Heart left ventricle (tissue), 16 donors: ENCODE data around the gene LASP1. TPM values are rescaled to one million over a fixed set of nuclear protein-coding genes. Genes with fewer than 3 reads are reported as not detected.

Experiments
- ATAC-seq, 4 donors: fragments of 200-7000 bp; cut with Tn5 transposase; one replicate each; pipeline ENCODE4 v1.9.1; 2020 to 2022; ENCODE audit warnings: moderate library complexity in 4 of 4, mild to moderate bottlenecking in 3 of 4, moderate number of reproducible peaks in 1 of 4
- DNase-seq, 5 donors: peaks; one replicate each; pipeline ENCODE4 v3.0.0-alpha.2; 2020
- H3K27ac ChIP-seq, 12 donors: fragments of 200-600 bp; sonication (generic) in 4 of 12; one replicate each; pipeline versions ENCODE4 v1.5.0 to v1.8.0; 2016 to 2022; ENCODE audit warnings: mild to moderate bottlenecking in 2 of 12
- H3K27me3 ChIP-seq, 9 donors: fragments of 200-600 bp; sonication (generic) in 2 of 9; one replicate each; pipeline versions ENCODE4 v1.5.1 to v1.8.0; 2016 to 2022; ENCODE audit warnings: mild to moderate bottlenecking in 3 of 9
- H3K36me3 ChIP-seq, 9 donors: fragments of 200-600 bp; sonication (generic) in 2 of 9; one replicate each; pipeline versions ENCODE4 v1.5.0 to v1.8.0; 2018 to 2022; ENCODE audit warnings: mild to moderate bottlenecking in 2 of 9
- H3K4me1 ChIP-seq, 12 donors: fragments of 200-600 bp; sonication (generic) in 4 of 12; one replicate each; pipeline versions ENCODE4 v1.5.0 to v1.8.0; 2016 to 2022; ENCODE audit warnings: mild to moderate bottlenecking in 3 of 12
- H3K4me3 ChIP-seq, 12 donors: fragments of 200-600 bp; sonication (generic) in 4 of 12; one replicate each; pipeline versions ENCODE4 v1.5.0 to v1.8.0; 2017 to 2022; ENCODE audit warnings: mild to moderate bottlenecking in 9 of 12, moderate library complexity in 4 of 12
- H3K9me3 ChIP-seq, 12 donors: fragments of 200-600 bp; sonication (generic) in 4 of 12; one replicate each; pipeline versions ENCODE4 v1.5.0 to v1.8.0; 2016 to 2022; ENCODE audit warnings: mild to moderate bottlenecking in 1 of 12
- POLR2A ChIP-seq, 2 donors: fragments of 450-650 bp; IDR thresholded peaks; one replicate each; pipeline ENCODE4 v1.6.1; 2017; ENCODE audit warnings: antibody characterized with exemption in 2 of 2, mild to moderate bottlenecking in 2 of 2, moderate library complexity in 2 of 2
- WGBS, 4 donors: extraction: QIAGEN DNeasy Blood & Tissue Kit in 2 of 4; methylation state at CpG; one replicate each; pipeline versions ENCODE4 v1.1.5 to v1.1.7; 2013 to 2018; 5-methylcytosine and 5-hydroxymethylcytosine counted together
- intact Hi-C, 10 donors: fragments of 100-400 bp; cut with DNase I; formaldehyde crosslinking; loops; one replicate each; pipeline versions ENCODE4 v1.11.1 to v1.14.2; 2022
- polyA plus RNA-seq, 2 donors: library from polyadenylated mRNA; stranded (reverse); fragments of 200-250 nt; gene quantifications; one replicate each; pipeline ENCODE4 v1.2.3, GENCODE V29; 2013
- total RNA-seq, 9 donors: library from RNA; depleted of rRNA in 2 of 9; stranded (reverse); fragments of >200 nt in 2 of 9; fragmentation: NEBNext Ultra II Directional in 3 of 9; extraction: Animal tissue kit (Norgen Biotek cat#: 25700) in 3 of 9; gene quantifications; one replicate each; pipeline versions ENCODE4 v1.1.0 to v1.2.4, GENCODE V29; 2016 to 2023
- TF ChIP-seq, protein P1 (sequence below), 12 donors: fragments of 200-600 bp; sonication (generic) in 4 of 12; IDR thresholded peaks; one replicate each; pipeline versions ENCODE4 v1.5.0 to v1.8.0; 2018 to 2022; ENCODE audit warnings: antibody characterized with exemption in 12 of 12, mild to moderate bottlenecking in 5 of 12
- donor health status: ischemic (EF 13 %, LVEDD 7.1; RV severe dilation, severe dysfunction).
- donor health status: healthy with polysubstance abuse.
- donor health status: DM: no; HTN: yes; CAD: no.
- donor health status: DM: no; HTN: no; CAD: no.
- donor health status: ischemic (EF 25% LVEDD 6.9; RV normal size, moderate dysfunction).
- donor health status: ischemic (EF 25% LVEDD 5.7; RV mildly dilated, moderate dysfunction).
- donor health status: healthy.
- donor health status: DM: yes; HTN: yes; CAD: no.
- donor health status: ischemic (EF 35%, LVEDD 5.7; RV mildly dilated, moderate dysfunction).
- donor health status: nonischemic (EF 11% LVEDD 7.7; RV severe dilation, severe dysfunction).
- donor health status: DM: yes; HTN: yes; CAD: no.
- donor health status: PGD.
- donor health status: ischemic (EF 29% LVEDD 5.4; RV normal size, mild dysfunction).
- donor health status: nonischemic (EF 23%, LVEDD 6.1; RV moderate dilation, normal function).

The LASP1 gene
- total and polyA plus RNA-seq, 11 donors: 18.2 to 88.2 (median 26.7) TPM

DNA sequence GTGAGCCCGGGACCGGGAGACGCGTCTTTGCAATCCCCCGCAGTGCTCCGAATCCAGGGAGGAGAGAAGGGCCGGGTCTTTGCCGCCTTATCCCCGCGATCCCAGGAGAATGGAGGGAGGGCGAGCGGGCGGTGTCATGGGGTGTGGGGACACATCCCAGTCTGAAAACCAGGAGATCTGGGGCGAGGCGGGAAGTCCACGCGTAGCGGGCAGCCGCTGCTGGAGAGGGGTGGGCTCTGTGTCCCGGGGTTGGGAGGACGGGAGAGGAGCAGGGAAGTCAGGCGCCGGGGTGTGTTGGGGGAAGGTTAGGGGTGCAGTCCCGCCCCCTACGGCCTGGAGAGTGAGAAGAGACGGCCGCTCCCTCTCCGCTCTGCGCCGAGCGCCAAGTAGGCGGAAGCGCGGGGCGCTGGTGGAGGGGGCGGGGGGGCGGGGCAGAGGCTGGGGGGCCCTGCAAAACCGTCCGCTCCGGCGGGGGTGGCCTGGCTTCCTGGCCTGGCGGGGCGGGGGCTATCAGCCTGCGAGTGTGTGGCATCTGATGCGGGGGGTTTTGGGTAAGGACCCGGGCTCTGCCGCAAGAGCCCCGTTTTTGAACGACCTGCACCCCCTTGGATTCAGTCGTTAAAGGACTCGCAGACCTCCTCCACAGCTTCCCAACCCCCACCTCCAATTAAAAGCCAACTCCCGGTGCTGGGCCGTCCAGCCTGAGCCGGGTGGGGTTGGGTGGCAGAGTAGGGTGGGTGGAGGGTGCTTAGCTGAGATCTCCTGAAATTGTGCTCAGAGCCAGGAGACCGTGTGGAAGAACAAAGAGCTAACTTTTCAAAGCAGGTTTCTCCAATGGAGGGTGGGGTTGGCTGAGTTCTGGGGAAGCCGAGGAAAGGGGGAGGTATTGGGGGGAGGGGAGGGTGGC lies 654 bp downstream of the LASP1 start:
- no peaks in the 10 kb centered on the region for H3K27me3 ChIP-seq
- intact Hi-C loops: loop anchor here in 7 of 10 donors (2.0 to 10.0 kb wide), 9 partner anchors 37 to 284 kb away; partner anchors contain the start of genes PLXDC1 (in 4 of the 7), FBXO47 (in 3 of the 7) and PSMB3 (in 1 of the 7)
- TF ChIP-seq POLR2A (IDR thresholded peaks at IDR 0.05): no peak
- TF ChIP-seq, protein P1, sequence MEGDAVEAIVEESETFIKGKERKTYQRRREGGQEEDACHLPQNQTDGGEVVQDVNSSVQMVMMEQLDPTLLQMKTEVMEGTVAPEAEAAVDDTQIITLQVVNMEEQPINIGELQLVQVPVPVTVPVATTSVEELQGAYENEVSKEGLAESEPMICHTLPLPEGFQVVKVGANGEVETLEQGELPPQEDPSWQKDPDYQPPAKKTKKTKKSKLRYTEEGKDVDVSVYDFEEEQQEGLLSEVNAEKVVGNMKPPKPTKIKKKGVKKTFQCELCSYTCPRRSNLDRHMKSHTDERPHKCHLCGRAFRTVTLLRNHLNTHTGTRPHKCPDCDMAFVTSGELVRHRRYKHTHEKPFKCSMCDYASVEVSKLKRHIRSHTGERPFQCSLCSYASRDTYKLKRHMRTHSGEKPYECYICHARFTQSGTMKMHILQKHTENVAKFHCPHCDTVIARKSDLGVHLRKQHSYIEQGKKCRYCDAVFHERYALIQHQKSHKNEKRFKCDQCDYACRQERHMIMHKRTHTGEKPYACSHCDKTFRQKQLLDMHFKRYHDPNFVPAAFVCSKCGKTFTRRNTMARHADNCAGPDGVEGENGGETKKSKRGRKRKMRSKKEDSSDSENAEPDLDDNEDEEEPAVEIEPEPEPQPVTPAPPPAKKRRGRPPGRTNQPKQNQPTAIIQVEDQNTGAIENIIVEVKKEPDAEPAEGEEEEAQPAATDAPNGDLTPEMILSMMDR (IDR thresholded peaks at IDR 0.05): peak in 2 of 12 donors; percentile 13 to 24
- DNase-seq: peak; percentile 81 to 87 (median 83)
- peaks cover 0 to 14% (median 0%) of the 10 kb centered on the region in 9 donors for H3K36me3 ChIP-seq
- H3K4me1 ChIP-seq: peaks cover 19 to 61% (median 49%) of the 10 kb centered on the region in 12 donors
- no peaks in the 10 kb centered on the region for H3K9me3 ChIP-seq
- peak overlapping the region; percentile 65 to 100 (median 84) for H3K4me3 ChIP-seq
- ATAC-seq: peak; percentile 32 to 66 (median 56)
- H3K27ac ChIP-seq: peak overlapping the region; percentile 93 to 99 (median 96)
- WGBS, 4 donors: 0 to 1% (median 0%) methylated on average over 29 to 56 of the region's 56 CpGs

GRCh38 chr17:38871247-38872015 lies 1.6 kb downstream of the LASP1 start:
- TF ChIP-seq POLR2A (IDR thresholded peaks at IDR 0.05): peak in 1 of 2 donors; percentile 18
- TF ChIP-seq, protein P1 (IDR thresholded peaks at IDR 0.05): peak in 3 of 12 donors; percentile 7 to 17 (median 13)
- DNase-seq (peak in 3 of 5 donors; percentile 58 to 76 (median 58)), ATAC-seq (peak in 3 of 4 donors; percentile 3 to 14 (median 6))
- no peaks in the 10 kb centered on the region for H3K27me3 ChIP-seq
- intact Hi-C loops: loop anchor here in 7 of 10 donors (2.0 to 10.0 kb wide), 9 partner anchors 36 to 283 kb away; partner anchors contain the start of genes PLXDC1 (in 4 of the 7), FBXO47 (in 3 of the 7) and PSMB3 (in 1 of the 7)
- peak overlapping the region; percentile 65 to 100 (median 84) for H3K4me3 ChIP-seq
- peak overlapping the region; percentile 93 to 99 (median 96) for H3K27ac ChIP-seq
- peaks cover 0 to 14% (median 0%) of the 10 kb centered on the region in 9 donors for H3K36me3 ChIP-seq
- H3K4me1 ChIP-seq: peaks cover 19 to 70% (median 56%) of the 10 kb centered on the region in 12 donors
- H3K9me3 ChIP-seq: no peaks in the 10 kb centered on the region
- WGBS, 4 donors: 35 to 40% (median 37%) methylated on average over 11 of the region's 11 CpGs

DNA sequence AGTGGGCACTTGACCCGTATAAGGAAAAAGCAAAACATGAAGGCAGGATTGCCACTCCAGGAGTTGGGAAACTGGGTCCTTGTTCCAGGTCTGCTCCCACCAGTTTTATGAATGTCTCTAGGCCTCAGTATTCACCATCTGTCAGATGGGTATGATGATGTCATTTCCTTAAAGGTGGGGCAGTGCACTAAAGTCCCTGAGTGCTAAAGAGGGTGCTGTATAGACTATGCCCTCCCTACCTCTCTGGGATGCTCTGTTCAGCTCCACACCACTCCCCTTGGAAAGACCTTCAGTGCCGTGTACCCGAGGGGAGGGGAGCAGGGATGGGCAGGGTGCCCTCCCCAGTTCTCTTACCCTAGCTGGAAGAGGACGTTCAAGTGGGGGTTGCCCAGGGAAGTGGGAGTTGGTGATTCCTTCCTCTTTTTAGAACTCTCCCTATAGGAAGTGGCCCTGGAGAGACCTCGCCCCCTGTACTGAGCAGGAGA lies 2.2 kb downstream of the LASP1 start:
- H3K4me3 ChIP-seq: peak overlapping the region in 10 of 12 donors; percentile 73 to 100 (median 91)
- TF ChIP-seq, protein P1 (IDR thresholded peaks at IDR 0.05): no peak
- no peak for TF ChIP-seq POLR2A (IDR thresholded peaks at IDR 0.05)
- intact Hi-C loops: loop anchor here in 6 of 10 donors (5.0 to 10.0 kb wide), 8 partner anchors 35 to 283 kb away; partner anchors contain the start of genes PLXDC1 (in 4 of the 6), FBXO47 (in 3 of the 6) and PSMB3 (in 1 of the 6)
- H3K36me3 ChIP-seq: peaks cover 0 to 17% (median 0%) of the 10 kb centered on the region in 9 donors
- DNase-seq (peak in 1 of 5 donors; percentile 47), ATAC-seq (no peak)
- no peaks in the 10 kb centered on the region for H3K9me3 ChIP-seq
- WGBS, 4 donors: 30 to 42% (median 41%) methylated on average over 5 of the region's 5 CpGs
- H3K27ac ChIP-seq: peak overlapping the region in 8 of 12 donors; percentile 94 to 99 (median 96)
- peaks cover 19 to 76% (median 60%) of the 10 kb centered on the region in 12 donors for H3K4me1 ChIP-seq
- H3K27me3 ChIP-seq: no peaks in the 10 kb centered on the region
